Thyroid gland (tissue), 4 donors: ENCODE results near the gene TMEM18. TPM values are rescaled to one million over a fixed set of nuclear protein-coding genes. Genes with fewer than 3 reads are reported as not detected.

Experiments
- DNase-seq, 2 donors: peaks; one replicate each; pipeline ENCODE4 v3.0.0-alpha.2; 2019
- H3K27ac ChIP-seq, 3 donors: fragments of 200-600 bp; sonication (generic); 1 replicate in 2 of 3; 2 replicates in 1 of 3; pipeline ENCODE4 v1.5.1; 2016 to 2019; ENCODE audit warnings: mild to moderate bottlenecking in 1 of 3, moderate library complexity in 1 of 3
- H3K27me3 ChIP-seq: fragments of 200-600 bp; sonication (generic); one replicate; pipeline ENCODE4 v1.5.1; 2019
- H3K36me3 ChIP-seq, 2 donors: fragments of 200-600 bp; sonication (generic); one replicate each; pipeline ENCODE4 v1.5.1; 2016 to 2019
- H3K4me1 ChIP-seq, 2 donors: fragments of 200-600 bp; sonication (generic); one replicate each; pipeline ENCODE4 v1.5.1; 2017 to 2019
- H3K4me3 ChIP-seq, 3 donors: fragments of 200-600 bp; sonication (generic); replicated peaks in 1 of 3; 1 replicate in 2 of 3; 2 replicates in 1 of 3; pipeline ENCODE4 v1.5.1; 2016; ENCODE audit warnings: mild to moderate bottlenecking in 1 of 3
- H3K9me3 ChIP-seq: fragments of 200-600 bp; sonication (generic); one replicate; pipeline ENCODE4 v1.5.1; 2017
- CTCF ChIP-seq, 6 experiments: fragments of 200-600 bp in 3 of 6; fragments of 450-650 bp in 3 of 6; sonication (generic) in 3 of 6; IDR thresholded peaks; one replicate each; pipeline ENCODE4 v1.5.1; 2016 to 2019; ENCODE audit warnings: antibody characterized with exemption in 6 of 6, mild to moderate bottlenecking in 2 of 6, inconsistent platforms in 1 of 6, moderate library complexity in 1 of 6
- POLR2A ChIP-seq, 2 donors: fragments of 450-650 bp; IDR thresholded peaks; one replicate each; pipeline ENCODE4 v1.6.1; 2017; ENCODE audit warnings: antibody characterized with exemption in 2 of 2, mild to moderate bottlenecking in 2 of 2, moderate library complexity in 1 of 2
- WGBS, 2 donors: methylation state at CpG; one replicate each; pipeline ENCODE4 v1.1.5; 2017; 5-methylcytosine and 5-hydroxymethylcytosine counted together
- intact Hi-C: fragments of 100-400 bp; cut with DNase I; formaldehyde crosslinking; loops from one replicate; pipeline ENCODE4 v1.15.1; 2023
- total RNA-seq, 4 donors: library from RNA; depleted of rRNA; stranded (reverse); fragments of >200 nt; gene quantifications; one replicate each; pipeline ENCODE4 v1.2.3, GENCODE V29; 2016

Gene TMEM18
- total RNA-seq, 4 donors from 2014 or later: 22.2 to 32.0 (median 28.7) TPM

DNA sequence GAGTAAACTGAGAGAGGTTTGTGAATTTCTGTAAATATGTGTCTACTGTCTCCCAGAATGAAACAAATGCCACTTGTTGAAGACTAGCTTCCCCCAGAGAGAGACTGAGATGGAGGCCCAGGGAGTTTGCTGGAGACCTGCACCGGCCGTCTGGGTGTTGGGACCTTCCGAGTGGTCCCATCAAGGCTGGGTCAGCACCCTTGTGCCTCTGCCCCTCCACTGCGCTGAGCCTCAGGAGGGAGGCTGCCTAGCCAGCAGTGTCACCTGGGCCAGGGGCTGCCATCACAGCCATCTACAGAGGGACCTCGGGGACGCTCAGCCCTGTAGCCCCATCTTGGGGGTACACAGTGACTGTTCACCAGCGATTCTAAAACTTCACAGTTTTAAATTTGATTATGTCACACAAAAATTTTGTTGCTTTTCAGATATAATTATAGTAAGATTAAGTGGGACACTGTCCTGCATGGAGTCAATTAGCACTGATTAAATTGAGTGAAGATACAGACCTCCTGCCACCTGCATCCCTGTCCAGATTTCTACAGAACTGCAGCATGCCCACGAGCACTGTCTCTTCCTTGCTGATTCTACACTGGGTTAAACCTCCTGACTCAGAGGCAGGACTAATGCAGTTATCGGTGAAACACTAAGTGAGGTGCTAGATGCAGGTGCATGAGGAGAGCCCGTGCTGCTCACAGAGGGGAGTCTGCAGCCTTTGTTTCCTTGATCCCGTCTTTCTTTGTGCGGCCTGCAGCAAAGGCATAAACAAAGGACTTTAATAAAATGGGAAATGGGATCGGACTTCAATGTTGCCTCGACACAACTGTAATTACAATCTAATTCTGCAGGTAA, 50.5 kb downstream of the TMEM18 start:
- DNase-seq: no peak
- Histone ChIP-seq H3K4me1 (peaks cover 8 to 13% of the 10 kb centered on the region in 2 donors), H3K27ac (peak overlapping the region in 1 of 3 donors; percentile 24), H3K36me3 (no peaks in the 10 kb centered on the region), H3K4me3 (no peak overlapping the region), H3K27me3 (no peaks in the 10 kb centered on the region), H3K9me3 (no peaks in the 10 kb centered on the region)
- TF ChIP-seq CTCF (IDR thresholded peaks at IDR 0.05) (no peak), POLR2A (IDR thresholded peaks at IDR 0.05) (no peak)
- intact Hi-C loops: no loop called here
- WGBS, 2 donors: 88 to 92% methylated on average over 12 to 14 of the region's 14 CpGs

- Histone ChIP-seq H3K27ac (peak overlapping the region in 1 of 3 donors; percentile 24), H3K36me3 (no peaks in the 10 kb centered on the region), H3K27me3 (no peaks in the 10 kb centered on the region), H3K9me3 (no peaks in the 10 kb centered on the region), H3K4me3 (no peak overlapping the region), H3K4me1 (peaks cover 8 to 13% of the 10 kb centered on the region in 2 donors)
- no peak for TF ChIP-seq POLR2A (IDR thresholded peaks at IDR 0.05)
- TF ChIP-seq CTCF (IDR thresholded peaks at IDR 0.05): no peak
- 63 to 64% methylated on average over 12 of the region's 12 CpGs for WGBS, 2 donors
- peak; percentile 34 to 43 for DNase-seq
- intact Hi-C loops: no loop called here
Observed at GRCh38 chr2:625415-626333, 51.5 kb downstream of the TMEM18 start.

GRCh38 chr2:624551-625347, 52.5 kb downstream of the TMEM18 start:
- no peaks in the 10 kb centered on the region for H3K9me3 ChIP-seq
- TF ChIP-seq CTCF (IDR thresholded peaks at IDR 0.05): no peak
- TF ChIP-seq POLR2A (IDR thresholded peaks at IDR 0.05): no peak
- H3K4me3 ChIP-seq: no peak overlapping the region
- DNase-seq: no peak
- H3K36me3 ChIP-seq: no peaks in the 10 kb centered on the region
- H3K27me3 ChIP-seq: no peaks in the 10 kb centered on the region
- 83 to 84% methylated on average over 11 of the region's 11 CpGs for WGBS, 2 donors
- H3K4me1 ChIP-seq: peaks cover 8 to 14% of the 10 kb centered on the region in 2 donors
- peak overlapping the region in 1 of 3 donors; percentile 24 for H3K27ac ChIP-seq
- intact Hi-C loops: no loop called here

DNA sequence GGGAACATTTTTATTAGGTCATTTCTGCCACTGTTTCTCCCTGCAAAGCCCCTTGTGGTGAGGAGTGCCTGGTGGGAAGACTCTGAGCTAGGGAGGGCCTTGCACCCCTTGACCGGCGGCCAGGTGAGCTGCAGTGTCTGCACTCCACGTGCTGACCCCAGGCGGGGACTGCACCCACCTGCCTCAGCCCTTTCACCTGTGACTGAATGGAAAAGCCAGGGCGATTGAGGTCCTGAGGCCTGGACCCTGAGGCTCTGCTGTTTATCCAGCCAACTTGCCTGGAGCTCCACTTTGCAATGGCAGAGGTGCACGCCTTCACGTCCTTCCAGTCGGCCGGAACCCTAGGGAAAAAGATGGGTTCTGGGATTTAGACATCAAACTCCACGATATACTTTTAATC, 53.1 kb downstream of the TMEM18 start:
- peaks cover 8 to 16% of the 10 kb centered on the region in 2 donors for H3K4me1 ChIP-seq
- no peaks in the 10 kb centered on the region for H3K9me3 ChIP-seq
- TF ChIP-seq POLR2A (IDR thresholded peaks at IDR 0.05): no peak
- no peak for TF ChIP-seq CTCF (IDR thresholded peaks at IDR 0.05)
- H3K36me3 ChIP-seq: no peaks in the 10 kb centered on the region
- no peak for DNase-seq
- H3K4me3 ChIP-seq: no peak overlapping the region
- no peaks in the 10 kb centered on the region for H3K27me3 ChIP-seq
- intact Hi-C loops: no loop called here
- no peak overlapping the region for H3K27ac ChIP-seq
- 83% methylated on average over 9 to 10 of the region's 10 CpGs for WGBS, 2 donors
